WTC11 (cell line): Measurements from ENCODE around the gene GPD1. TPM values are rescaled to one million over a fixed set of nuclear protein-coding genes. Genes with fewer than 3 reads are reported as not detected.
"Not testable (repeated sequence)": the region's sequence is repeated elsewhere in the genome, so short reads cannot be mapped to it uniquely, and the experiment has no call there.

ENCODE experiments used
- ATAC-seq: fragments of 200-7000 bp; cut with Tn5 transposase; 2 replicates; pipeline ENCODE4 v1.10.0; 2021; ENCODE audit warnings: mild to moderate bottlenecking, moderate library complexity
- CTCF ChIA-PET: fragments of 300-600 bp; sonication (Branson Sonifier 250); formaldehyde crosslinking; loops from one replicate; lab custom pipeline; 2021; ENCODE audit warnings: antibody characterized with exemption; lab: Charles Lee
- POLR2A ChIA-PET: fragments of 350-600 bp; sonication (Branson Sonifier 250); formaldehyde crosslinking; loops from one replicate; lab custom pipeline; 2021; ENCODE audit warnings: antibody characterized with exemption; lab: Charles Lee
- DNase-seq: peaks from one replicate; pipeline ENCODE4 v3.0.0; 2021; ENCODE audit warnings: low spot score
- H3K27ac Mint-ChIP-seq: 2 replicates; pipeline ENCODE4 v1.8.0; 2021; ENCODE audit warnings: mixed read lengths
- H3K27me3 Mint-ChIP-seq: 2 replicates; pipeline ENCODE4 v1.8.0; 2021; ENCODE audit warnings: low read depth, mild to moderate bottlenecking, moderate library complexity, mixed read lengths
- H3K36me3 Mint-ChIP-seq: 2 replicates; pipeline ENCODE4 v1.8.0; 2021; ENCODE audit warnings: mixed read lengths
- H3K4me1 Mint-ChIP-seq: 2 replicates; pipeline ENCODE4 v1.8.0; 2022; ENCODE audit warnings: mixed read lengths
- H3K4me3 Mint-ChIP-seq: 2 replicates; pipeline ENCODE4 v1.8.0; 2021; ENCODE audit warnings: mild to moderate bottlenecking, moderate library complexity, mixed read lengths
- H3K9me3 Mint-ChIP-seq: 2 replicates; pipeline ENCODE4 v1.8.0; 2021; ENCODE audit warnings: mixed read lengths
- ELF4 ChIP-seq: sonication (generic); formaldehyde crosslinking; IDR thresholded peaks from 2 replicates; pipeline ENCODE4 v1.8.1; 2022; ENCODE audit warnings: low read depth, mild to moderate bottlenecking, moderate library complexity, missing genetic modification reagents
- ETV6 ChIP-seq: sonication (generic); formaldehyde crosslinking; IDR thresholded peaks from 2 replicates; pipeline ENCODE4 v1.8.1; 2022; ENCODE audit warnings: mild to moderate bottlenecking, missing genetic modification reagents
- GRHL2 ChIP-seq: fragments of 250-450 bp; sonication (Bioruptor Pico); IDR thresholded peaks from 2 replicates; pipeline ENCODE4 v1.8.0; 2022; ENCODE audit warnings: mild to moderate bottlenecking, moderate library complexity; ENCODE audit not compliant: insufficient replicate concordance, severe bottlenecking
- MYBL2 ChIP-seq: sonication (generic); formaldehyde crosslinking; IDR thresholded peaks from 2 replicates; pipeline ENCODE4 v1.8.1; 2023; ENCODE audit warnings: mild to moderate bottlenecking, moderate library complexity, missing genetic modification reagents
- NFE2L1 ChIP-seq: sonication (generic); formaldehyde crosslinking; IDR thresholded peaks from 2 replicates; pipeline ENCODE4 v1.8.1; 2023; ENCODE audit warnings: missing genetic modification reagents
- NFYB ChIP-seq: sonication (generic); formaldehyde crosslinking; conservative IDR thresholded peaks from 2 replicates; pipeline ENCODE4 v1.8.0; 2022; ENCODE audit warnings: low read depth, missing genetic modification reagents
- NR1H2 ChIP-seq: sonication (generic); formaldehyde crosslinking; IDR thresholded peaks from 2 replicates; pipeline ENCODE4 v1.9.0; 2021; ENCODE audit warnings: mild to moderate bottlenecking, moderate library complexity, missing genetic modification reagents
- SMAD3 ChIP-seq: sonication (generic); formaldehyde crosslinking; IDR thresholded peaks from 2 replicates; pipeline ENCODE4 v1.8.0; 2022; ENCODE audit warnings: missing genetic modification reagents, mild to moderate bottlenecking, borderline replicate concordance
- ZBTB21 ChIP-seq: sonication (generic); formaldehyde crosslinking; IDR thresholded peaks from 2 replicates; pipeline ENCODE4 v1.8.1; 2023; ENCODE audit warnings: mild to moderate bottlenecking, missing genetic modification reagents, borderline replicate concordance
- ZNF263 ChIP-seq: sonication (generic); formaldehyde crosslinking; IDR thresholded peaks from 2 replicates; pipeline ENCODE4 v1.8.1; 2022; ENCODE audit warnings: low read depth, mild to moderate bottlenecking, moderate library complexity, missing genetic modification reagents
- ZNF423 ChIP-seq: fragments of 250-450 bp; sonication (Bioruptor Pico); IDR thresholded peaks from 2 replicates; pipeline ENCODE4 v2.1.2; 2022; ENCODE audit warnings: mild to moderate bottlenecking, moderate library complexity
- total RNA-seq: library from RNA; stranded (reverse); gene quantifications from 3 replicates; pipeline ENCODE4 v1.2.3, GENCODE V29; 2021
- TF ChIP-seq, protein P1 (sequence below): sonication (generic); formaldehyde crosslinking; IDR thresholded peaks from 2 replicates; pipeline ENCODE4 v1.8.0; 2022; ENCODE audit warnings: mild to moderate bottlenecking, missing genetic modification reagents
- TF ChIP-seq, protein P2 (sequence below): sonication (generic); formaldehyde crosslinking; IDR thresholded peaks from 2 replicates; pipeline ENCODE4 v1.8.1; 2023; ENCODE audit warnings: mild to moderate bottlenecking, missing genetic modification reagents, moderate library complexity
- TF ChIP-seq, protein P3 (sequence below): fragments of 200-600 bp; IDR thresholded peaks from 2 replicates; pipeline ENCODE4 v1.8.0; 2022; ENCODE audit warnings: antibody characterized with exemption
- TF ChIP-seq, protein P4 (sequence below): fragments of 250-450 bp; sonication (Bioruptor Pico); IDR thresholded peaks from 2 replicates; pipeline ENCODE4 v1.8.0; 2021; ENCODE audit warnings: mild to moderate bottlenecking
- TF ChIP-seq, protein P5 (sequence below): sonication (generic); formaldehyde crosslinking; IDR thresholded peaks from 2 replicates; pipeline ENCODE4 v1.8.1; 2023; ENCODE audit warnings: mild to moderate bottlenecking, moderate library complexity, missing genetic modification reagents
- TF ChIP-seq, protein P6 (sequence below): sonication (generic); formaldehyde crosslinking; IDR thresholded peaks from 2 replicates; pipeline ENCODE4 v1.8.1; 2023; ENCODE audit warnings: mild to moderate bottlenecking, missing genetic modification reagents
- TF ChIP-seq, protein P7 (sequence below): sonication (generic); formaldehyde crosslinking; IDR thresholded peaks from 2 replicates; pipeline ENCODE4 v1.8.1; 2022; ENCODE audit warnings: missing genetic modification reagents, borderline replicate concordance

Gene GPD1
- total RNA-seq, 1 experiment from 2014 or later, result 0.77 TPM

DNA sequence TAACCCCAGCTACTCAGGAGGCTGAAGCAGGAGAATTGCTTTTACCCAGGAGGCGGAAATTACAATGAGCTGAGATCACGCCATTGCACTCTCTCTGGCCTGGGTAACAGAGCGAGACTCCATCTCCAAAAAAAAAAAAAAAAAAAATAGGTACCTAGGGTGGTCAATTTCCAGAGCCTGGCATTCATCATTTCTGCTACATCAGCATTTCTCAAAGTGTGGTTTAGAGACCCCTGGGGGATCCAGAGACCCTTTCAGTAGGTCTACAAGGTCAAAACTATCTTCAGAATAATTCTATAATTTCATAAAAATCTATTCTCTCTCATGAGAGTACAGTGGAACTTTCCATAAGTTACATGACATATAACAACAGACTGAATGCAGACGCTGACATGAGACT, 43.5 kb downstream of the GPD1 start:
- Mint-ChIP-seq H3K9me3 (no peaks in the 10 kb centered on the region), H3K27ac (no peak overlapping the region), H3K36me3 (peaks cover 4% of the 10 kb centered on the region), H3K4me1 (no peaks in the 10 kb centered on the region), H3K27me3 (no peaks in the 10 kb centered on the region), H3K4me3 (no peak overlapping the region)
- no peak for ATAC-seq
- no peak for DNase-seq
- ChIA-PET CTCF (interaction anchor here (0.6 to 3.5 kb wide), 4 partner anchors 9 to 180 kb away, joined by 3 to 15 read pairs (median 4); partner anchors contain the start of gene COX14), POLR2A (no interaction called here)
- TF ChIP-seq MYBL2 (CRISPR knock-in tag), result no peak
- TF ChIP-seq, protein P1, sequence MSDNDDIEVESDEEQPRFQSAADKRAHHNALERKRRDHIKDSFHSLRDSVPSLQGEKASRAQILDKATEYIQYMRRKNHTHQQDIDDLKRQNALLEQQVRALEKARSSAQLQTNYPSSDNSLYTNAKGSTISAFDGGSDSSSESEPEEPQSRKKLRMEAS (CRISPR knock-in tag), result no peak
- no peak for TF ChIP-seq ZNF263 (CRISPR knock-in tag)
- no peak for TF ChIP-seq ZBTB21 (CRISPR knock-in tag)
- TF ChIP-seq GRHL2 (CRISPR knock-in tag), result no peak
- TF ChIP-seq ZNF423, result no peak
- TF ChIP-seq, protein P2, sequence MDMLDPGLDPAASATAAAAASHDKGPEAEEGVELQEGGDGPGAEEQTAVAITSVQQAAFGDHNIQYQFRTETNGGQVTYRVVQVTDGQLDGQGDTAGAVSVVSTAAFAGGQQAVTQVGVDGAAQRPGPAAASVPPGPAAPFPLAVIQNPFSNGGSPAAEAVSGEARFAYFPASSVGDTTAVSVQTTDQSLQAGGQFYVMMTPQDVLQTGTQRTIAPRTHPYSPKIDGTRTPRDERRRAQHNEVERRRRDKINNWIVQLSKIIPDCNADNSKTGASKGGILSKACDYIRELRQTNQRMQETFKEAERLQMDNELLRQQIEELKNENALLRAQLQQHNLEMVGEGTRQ, result no peak
- TF ChIP-seq, protein P3, sequence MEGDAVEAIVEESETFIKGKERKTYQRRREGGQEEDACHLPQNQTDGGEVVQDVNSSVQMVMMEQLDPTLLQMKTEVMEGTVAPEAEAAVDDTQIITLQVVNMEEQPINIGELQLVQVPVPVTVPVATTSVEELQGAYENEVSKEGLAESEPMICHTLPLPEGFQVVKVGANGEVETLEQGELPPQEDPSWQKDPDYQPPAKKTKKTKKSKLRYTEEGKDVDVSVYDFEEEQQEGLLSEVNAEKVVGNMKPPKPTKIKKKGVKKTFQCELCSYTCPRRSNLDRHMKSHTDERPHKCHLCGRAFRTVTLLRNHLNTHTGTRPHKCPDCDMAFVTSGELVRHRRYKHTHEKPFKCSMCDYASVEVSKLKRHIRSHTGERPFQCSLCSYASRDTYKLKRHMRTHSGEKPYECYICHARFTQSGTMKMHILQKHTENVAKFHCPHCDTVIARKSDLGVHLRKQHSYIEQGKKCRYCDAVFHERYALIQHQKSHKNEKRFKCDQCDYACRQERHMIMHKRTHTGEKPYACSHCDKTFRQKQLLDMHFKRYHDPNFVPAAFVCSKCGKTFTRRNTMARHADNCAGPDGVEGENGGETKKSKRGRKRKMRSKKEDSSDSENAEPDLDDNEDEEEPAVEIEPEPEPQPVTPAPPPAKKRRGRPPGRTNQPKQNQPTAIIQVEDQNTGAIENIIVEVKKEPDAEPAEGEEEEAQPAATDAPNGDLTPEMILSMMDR, result no peak
- TF ChIP-seq ELF4 (CRISPR knock-in tag), result no peak
- TF ChIP-seq NFYB (CRISPR knock-in tag), result no peak
- no peak for TF ChIP-seq ETV6 (CRISPR knock-in tag)

DNA sequence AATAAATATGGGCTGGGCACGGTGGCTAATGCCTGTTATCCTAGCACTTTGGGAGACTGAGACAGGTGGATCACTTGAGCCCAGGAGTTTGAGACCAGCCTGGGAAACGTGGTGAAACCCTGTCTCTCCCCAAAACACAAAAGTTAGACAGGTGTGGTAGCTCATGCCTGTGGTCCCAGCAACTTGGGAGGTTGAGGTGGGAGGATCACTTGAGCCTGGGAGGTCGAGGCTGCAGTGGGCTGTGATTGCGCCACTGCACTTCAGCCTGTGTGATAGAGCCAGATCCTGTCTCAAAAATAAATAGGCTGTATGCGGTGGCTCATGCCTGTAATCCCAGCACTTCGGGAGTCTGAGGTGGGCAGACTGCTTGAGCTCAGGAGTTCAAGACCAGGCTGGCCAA, 44.2 kb downstream of the GPD1 start:
- H3K27me3 Mint-ChIP-seq, POLR2A ChIA-PET, H3K9me3 Mint-ChIP-seq, H3K4me3 Mint-ChIP-seq, ATAC-seq, DNase-seq, H3K27ac Mint-ChIP-seq, H3K4me1 Mint-ChIP-seq, H3K36me3 Mint-ChIP-seq: not testable (repeated sequence)
- CTCF ChIA-PET, result interaction anchor here (1.0 to 3.5 kb wide), 2 partner anchors 37 to 167 kb away, joined by 3 to 15 read pairs; partner anchors contain the start of gene COX14

DNA sequence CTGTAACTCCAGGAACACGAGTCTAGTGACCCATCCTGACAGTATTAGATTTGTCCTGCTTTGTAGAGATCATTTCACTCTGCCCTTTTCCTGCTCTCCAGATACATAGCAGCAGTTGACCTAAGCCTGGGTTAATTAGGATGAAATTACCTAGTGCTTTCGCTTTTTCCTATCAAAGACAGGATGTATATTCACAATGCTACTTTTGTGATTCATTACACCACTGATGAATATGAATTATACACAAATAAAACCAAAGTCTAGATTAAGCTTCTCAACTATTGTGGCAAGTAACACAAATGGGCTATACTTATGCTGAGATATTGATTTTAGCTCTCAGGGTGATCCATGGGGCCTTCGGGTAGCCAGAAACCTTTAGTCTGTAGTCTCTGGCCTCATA, 45.5 kb downstream of the GPD1 start:
- ATAC-seq, result no peak
- POLR2A ChIA-PET, result no interaction called here
- H3K36me3 Mint-ChIP-seq, result no peaks in the 10 kb centered on the region
- TF ChIP-seq, protein P2, result no peak
- TF ChIP-seq NFE2L1 (CRISPR knock-in tag) (no peak), NR1H2 (CRISPR knock-in tag) (no peak), SMAD3 (CRISPR knock-in tag) (no peak)
- TF ChIP-seq, protein P4, sequence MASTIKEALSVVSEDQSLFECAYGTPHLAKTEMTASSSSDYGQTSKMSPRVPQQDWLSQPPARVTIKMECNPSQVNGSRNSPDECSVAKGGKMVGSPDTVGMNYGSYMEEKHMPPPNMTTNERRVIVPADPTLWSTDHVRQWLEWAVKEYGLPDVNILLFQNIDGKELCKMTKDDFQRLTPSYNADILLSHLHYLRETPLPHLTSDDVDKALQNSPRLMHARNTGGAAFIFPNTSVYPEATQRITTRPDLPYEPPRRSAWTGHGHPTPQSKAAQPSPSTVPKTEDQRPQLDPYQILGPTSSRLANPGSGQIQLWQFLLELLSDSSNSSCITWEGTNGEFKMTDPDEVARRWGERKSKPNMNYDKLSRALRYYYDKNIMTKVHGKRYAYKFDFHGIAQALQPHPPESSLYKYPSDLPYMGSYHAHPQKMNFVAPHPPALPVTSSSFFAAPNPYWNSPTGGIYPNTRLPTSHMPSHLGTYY, result no peak
- TF ChIP-seq, protein P5, sequence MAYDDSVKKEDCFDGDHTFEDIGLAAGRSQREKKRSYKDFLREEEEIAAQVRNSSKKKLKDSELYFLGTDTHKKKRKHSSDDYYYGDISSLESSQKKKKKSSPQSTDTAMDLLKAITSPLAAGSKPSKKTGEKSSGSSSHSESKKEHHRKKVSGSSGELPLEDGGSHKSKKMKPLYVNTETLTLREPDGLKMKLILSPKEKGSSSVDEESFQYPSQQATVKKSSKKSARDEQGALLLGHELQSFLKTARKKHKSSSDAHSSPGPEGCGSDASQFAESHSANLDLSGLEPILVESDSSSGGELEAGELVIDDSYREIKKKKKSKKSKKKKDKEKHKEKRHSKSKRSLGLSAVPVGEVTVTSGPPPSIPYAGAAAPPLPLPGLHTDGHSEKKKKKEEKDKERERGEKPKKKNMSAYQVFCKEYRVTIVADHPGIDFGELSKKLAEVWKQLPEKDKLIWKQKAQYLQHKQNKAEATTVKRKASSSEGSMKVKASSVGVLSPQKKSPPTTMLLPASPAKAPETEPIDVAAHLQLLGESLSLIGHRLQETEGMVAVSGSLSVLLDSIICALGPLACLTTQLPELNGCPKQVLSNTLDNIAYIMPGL, result no peak
- TF ChIP-seq, protein P6, sequence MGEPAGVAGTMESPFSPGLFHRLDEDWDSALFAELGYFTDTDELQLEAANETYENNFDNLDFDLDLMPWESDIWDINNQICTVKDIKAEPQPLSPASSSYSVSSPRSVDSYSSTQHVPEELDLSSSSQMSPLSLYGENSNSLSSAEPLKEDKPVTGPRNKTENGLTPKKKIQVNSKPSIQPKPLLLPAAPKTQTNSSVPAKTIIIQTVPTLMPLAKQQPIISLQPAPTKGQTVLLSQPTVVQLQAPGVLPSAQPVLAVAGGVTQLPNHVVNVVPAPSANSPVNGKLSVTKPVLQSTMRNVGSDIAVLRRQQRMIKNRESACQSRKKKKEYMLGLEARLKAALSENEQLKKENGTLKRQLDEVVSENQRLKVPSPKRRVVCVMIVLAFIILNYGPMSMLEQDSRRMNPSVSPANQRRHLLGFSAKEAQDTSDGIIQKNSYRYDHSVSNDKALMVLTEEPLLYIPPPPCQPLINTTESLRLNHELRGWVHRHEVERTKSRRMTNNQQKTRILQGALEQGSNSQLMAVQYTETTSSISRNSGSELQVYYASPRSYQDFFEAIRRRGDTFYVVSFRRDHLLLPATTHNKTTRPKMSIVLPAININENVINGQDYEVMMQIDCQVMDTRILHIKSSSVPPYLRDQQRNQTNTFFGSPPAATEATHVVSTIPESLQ (CRISPR knock-in tag), result no peak
- TF ChIP-seq, protein P7, sequence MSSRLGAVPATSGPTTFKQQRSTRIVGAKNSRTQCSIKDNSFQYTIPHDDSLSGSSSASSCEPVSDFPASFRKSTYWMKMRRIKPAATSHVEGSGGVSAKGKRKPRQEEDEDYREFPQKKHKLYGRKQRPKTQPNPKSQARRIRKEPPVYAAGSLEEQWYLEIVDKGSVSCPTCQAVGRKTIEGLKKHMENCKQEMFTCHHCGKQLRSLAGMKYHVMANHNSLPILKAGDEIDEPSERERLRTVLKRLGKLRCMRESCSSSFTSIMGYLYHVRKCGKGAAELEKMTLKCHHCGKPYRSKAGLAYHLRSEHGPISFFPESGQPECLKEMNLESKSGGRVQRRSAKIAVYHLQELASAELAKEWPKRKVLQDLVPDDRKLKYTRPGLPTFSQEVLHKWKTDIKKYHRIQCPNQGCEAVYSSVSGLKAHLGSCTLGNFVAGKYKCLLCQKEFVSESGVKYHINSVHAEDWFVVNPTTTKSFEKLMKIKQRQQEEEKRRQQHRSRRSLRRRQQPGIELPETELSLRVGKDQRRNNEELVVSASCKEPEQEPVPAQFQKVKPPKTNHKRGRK (CRISPR knock-in tag), result no peak
- peak overlapping the region; percentile 32; the same call in 1 of the 2 replicates for H3K27ac Mint-ChIP-seq
- H3K4me3 Mint-ChIP-seq, result no peak overlapping the region
- DNase-seq, result no peak
- H3K4me1 Mint-ChIP-seq, result no peaks in the 10 kb centered on the region
- CTCF ChIA-PET, result interaction anchor here (0.6 to 3.5 kb wide), 4 partner anchors 27 to 396 kb away, joined by 3 to 15 read pairs (median 5); partner anchors contain the start of gene COX14
- no peaks in the 10 kb centered on the region for H3K9me3 Mint-ChIP-seq
- H3K27me3 Mint-ChIP-seq, result no peaks in the 10 kb centered on the region
